GM23338 (cell line): ENCODE data around the gene SULT2B1. TPM values are rescaled to one million over a fixed set of nuclear protein-coding genes. Genes with fewer than 3 reads are reported as not detected.

ENCODE experiments used
- ATAC-seq: fragments of 200-7000 bp; cut with Tn5 transposase; 3 replicates; pipeline ENCODE4 v1.9.1; 2020
- DNase-seq: peaks from one replicate; pipeline ENCODE4 v3.0.0-alpha.2; 2015; ENCODE audit warnings: low spot score
- H2AFZ ChIP-seq: fragments of 200-600 bp; sonication (generic); 2 replicates; pipeline ENCODE4 v1.8.0; 2016; ENCODE audit warnings: antibody characterized with exemption, mild to moderate bottlenecking, moderate library complexity
- H3F3A ChIP-seq: fragments of 200-600 bp; sonication (generic); replicated peaks from 2 replicates; pipeline ENCODE4 v1.8.0; 2017; ENCODE audit warnings: antibody characterized with exemption, mixed run types, low read depth
- H3K27ac ChIP-seq: fragments of 200-600 bp; sonication (generic); 2 replicates; pipeline ENCODE4 v1.6.1; 2016; ENCODE audit warnings: low read depth
- H3K27me3 ChIP-seq: fragments of 200-600 bp; sonication (generic); 2 replicates; pipeline ENCODE4 v1.8.0; 2016; ENCODE audit warnings: mild to moderate bottlenecking, mixed run types, moderate library complexity; ENCODE audit not compliant: insufficient read depth
- H3K36me3 ChIP-seq: fragments of 200-600 bp; sonication (generic); 2 replicates; pipeline ENCODE4 v1.8.0; 2016; ENCODE audit warnings: mild to moderate bottlenecking; ENCODE audit not compliant: insufficient read depth
- H3K4me1 ChIP-seq: fragments of 200-600 bp; sonication (generic); 2 replicates; pipeline ENCODE4 v1.8.0; 2016; ENCODE audit warnings: mild to moderate bottlenecking, moderate library complexity; ENCODE audit not compliant: insufficient read depth
- H3K4me2 ChIP-seq: fragments of 200-600 bp; sonication (generic); 2 replicates; pipeline ENCODE4 v1.7.1; 2017; ENCODE audit warnings: mixed run types
- H3K4me3 ChIP-seq: fragments of 200-600 bp; sonication (generic); 2 replicates; pipeline ENCODE4 v1.6.1; 2016; ENCODE audit warnings: mixed run types
- H3K79me2 ChIP-seq: fragments of 200-600 bp; sonication (generic); replicated peaks from 2 replicates; pipeline ENCODE4 v1.8.0; 2017; ENCODE audit warnings: mild to moderate bottlenecking; ENCODE audit not compliant: insufficient read depth
- H3K9me2 ChIP-seq: fragments of 200-600 bp; sonication (generic); 2 replicates; pipeline ENCODE4 v1.8.0; 2017; ENCODE audit not compliant: insufficient read depth
- H4K20me1 ChIP-seq: fragments of 200-600 bp; sonication (generic); replicated peaks from 2 replicates; pipeline ENCODE4 v1.8.0; 2017; ENCODE audit warnings: mild to moderate bottlenecking; ENCODE audit not compliant: insufficient read depth
- H3K27ac Mint-ChIP-seq: 2 replicates; pipeline ENCODE4 v1.8.0; 2020; ENCODE audit warnings: inconsistent platforms, mild to moderate bottlenecking, moderate library complexity, mixed read lengths
- H3K27me3 Mint-ChIP-seq: 3 replicates; pipeline ENCODE4 v1.8.0; 2022; ENCODE audit warnings: low read depth, mild to moderate bottlenecking, moderate library complexity, mixed read lengths, inconsistent platforms; ENCODE audit not compliant: insufficient read depth, poor library complexity
- H3K36me3 Mint-ChIP-seq: 3 replicates; pipeline ENCODE4 v1.8.0; 2021; ENCODE audit warnings: low read depth, mild to moderate bottlenecking, inconsistent platforms, moderate library complexity, mixed read lengths
- H3K4me1 Mint-ChIP-seq: 3 replicates; pipeline ENCODE4 v1.8.0; 2020; ENCODE audit warnings: mild to moderate bottlenecking, inconsistent platforms, mixed read lengths
- H3K4me3 Mint-ChIP-seq: 3 replicates; pipeline ENCODE4 v1.8.0; 2021; ENCODE audit warnings: moderate library complexity, mild to moderate bottlenecking, inconsistent platforms, mixed read lengths
- H3K9me3 Mint-ChIP-seq: 3 replicates; pipeline ENCODE4 v1.8.0; 2020; ENCODE audit warnings: moderate library complexity, mild to moderate bottlenecking, inconsistent platforms, mixed read lengths
- EZH2 ChIP-seq: fragments of 200-600 bp; sonication (generic); IDR thresholded peaks from one replicate; pipeline ENCODE4 v1.8.0; 2017; ENCODE audit warnings: antibody characterized with exemption, mild to moderate bottlenecking, low read depth; ENCODE audit not compliant: unreplicated experiment
- EZH2phosphoT487 ChIP-seq: fragments of 200-600 bp; sonication (generic); IDR thresholded peaks from one replicate; pipeline ENCODE4 v1.8.1; 2018; ENCODE audit warnings: antibody characterized with exemption; ENCODE audit not compliant: unreplicated experiment
- JUNB ChIP-seq: IDR thresholded peaks from one replicate; pipeline ENCODE4 v1.6.1; 2016; ENCODE audit warnings: antibody characterized with exemption; ENCODE audit not compliant: unreplicated experiment
- POLR2AphosphoS5 ChIP-seq: IDR thresholded peaks from 2 replicates; pipeline ENCODE4 v1.6.1; 2016; ENCODE audit warnings: antibody characterized with exemption, low read depth
- STAT1 ChIP-seq: IDR thresholded peaks from one replicate; pipeline ENCODE4 v1.6.1; 2016; ENCODE audit warnings: antibody characterized with exemption; ENCODE audit not compliant: unreplicated experiment
- ZNF114 ChIP-seq: fragments of 250-450 bp; sonication (Bioruptor Pico); IDR thresholded peaks from 2 replicates; pipeline ENCODE4 v1.5.0; 2020; ENCODE audit warnings: mild to moderate bottlenecking, moderate library complexity
- ZNF331 ChIP-seq: fragments of 250-450 bp; sonication (Bioruptor Pico); IDR thresholded peaks from 2 replicates; pipeline ENCODE4 v1.5.0; 2020; ENCODE audit warnings: low read depth, mild to moderate bottlenecking, moderate library complexity
- polyA plus RNA-seq: library from polyadenylated mRNA; unstranded; fragments of >200 nt; fragmentation: Nextera tagmentation; extraction: Ambion mirVana; gene quantifications from 2 replicates; pipeline ENCODE4 v1.2.1, GENCODE V29; 2016
- total RNA-seq: library from RNA; depleted of rRNA; stranded (reverse); fragments of >200 nt; shearing (Covaris generic); gene quantifications from 2 replicates; pipeline ENCODE4 v1.2.3, GENCODE V29; 2014
- TF ChIP-seq, protein P1 (sequence below), 2 experiments: fragments of 200-600 bp in 1 of 2; sonication (generic) in 1 of 2; conservative IDR thresholded peaks; 2 replicates each; pipeline versions ENCODE4 v1.5.1 to v1.6.1; 2016 to 2017; ENCODE audit warnings: antibody characterized with exemption in 2 of 2, low read depth in 2 of 2, mild to moderate bottlenecking in 2 of 2, moderate library complexity in 1 of 2
- TF ChIP-seq, protein P2 (sequence below): IDR thresholded peaks from one replicate; pipeline ENCODE4 v1.6.1; 2018; ENCODE audit warnings: antibody characterized with exemption; ENCODE audit not compliant: unreplicated experiment
- TF ChIP-seq, protein P3 (sequence below): fragments of 250-450 bp; sonication (Bioruptor Pico); IDR thresholded peaks from 2 replicates; pipeline ENCODE4 v1.5.0; 2020; ENCODE audit warnings: mild to moderate bottlenecking, moderate library complexity

The SULT2B1 gene
- total and polyA plus RNA-seq, 2 experiments from 2014 or later, result 1.3 to 2.5 TPM

DNA sequence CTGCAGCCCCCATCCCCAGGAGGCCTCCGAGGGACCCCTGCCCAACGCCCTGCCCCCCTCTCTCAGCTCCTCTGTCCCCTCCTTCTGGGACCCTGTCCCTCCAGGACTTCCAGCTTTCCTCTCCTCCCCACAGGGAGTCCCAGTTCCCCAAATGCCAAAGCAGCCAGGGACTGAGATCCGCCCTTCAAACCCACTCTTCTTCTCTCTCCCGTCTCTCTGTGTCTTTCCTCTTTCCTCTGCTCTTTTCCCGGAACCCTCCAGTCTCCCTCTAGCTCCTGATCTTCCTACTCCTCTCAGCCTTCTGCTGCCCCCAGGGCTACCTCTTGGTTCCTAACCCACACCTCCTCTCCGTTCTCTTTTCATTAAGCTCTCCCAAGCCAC is 93.6 kb downstream of the SULT2B1 start (continued):
- TF ChIP-seq STAT1 (no peak), EZH2 (no peak), ZNF331 (CRISPR knock-in tag) (no peak)
- TF ChIP-seq, protein P1, sequence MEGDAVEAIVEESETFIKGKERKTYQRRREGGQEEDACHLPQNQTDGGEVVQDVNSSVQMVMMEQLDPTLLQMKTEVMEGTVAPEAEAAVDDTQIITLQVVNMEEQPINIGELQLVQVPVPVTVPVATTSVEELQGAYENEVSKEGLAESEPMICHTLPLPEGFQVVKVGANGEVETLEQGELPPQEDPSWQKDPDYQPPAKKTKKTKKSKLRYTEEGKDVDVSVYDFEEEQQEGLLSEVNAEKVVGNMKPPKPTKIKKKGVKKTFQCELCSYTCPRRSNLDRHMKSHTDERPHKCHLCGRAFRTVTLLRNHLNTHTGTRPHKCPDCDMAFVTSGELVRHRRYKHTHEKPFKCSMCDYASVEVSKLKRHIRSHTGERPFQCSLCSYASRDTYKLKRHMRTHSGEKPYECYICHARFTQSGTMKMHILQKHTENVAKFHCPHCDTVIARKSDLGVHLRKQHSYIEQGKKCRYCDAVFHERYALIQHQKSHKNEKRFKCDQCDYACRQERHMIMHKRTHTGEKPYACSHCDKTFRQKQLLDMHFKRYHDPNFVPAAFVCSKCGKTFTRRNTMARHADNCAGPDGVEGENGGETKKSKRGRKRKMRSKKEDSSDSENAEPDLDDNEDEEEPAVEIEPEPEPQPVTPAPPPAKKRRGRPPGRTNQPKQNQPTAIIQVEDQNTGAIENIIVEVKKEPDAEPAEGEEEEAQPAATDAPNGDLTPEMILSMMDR (conservative IDR thresholded peaks at IDR 0.05; ENCODE audit: low read depth in 2 of 2), result no peak
- TF ChIP-seq, protein P2, sequence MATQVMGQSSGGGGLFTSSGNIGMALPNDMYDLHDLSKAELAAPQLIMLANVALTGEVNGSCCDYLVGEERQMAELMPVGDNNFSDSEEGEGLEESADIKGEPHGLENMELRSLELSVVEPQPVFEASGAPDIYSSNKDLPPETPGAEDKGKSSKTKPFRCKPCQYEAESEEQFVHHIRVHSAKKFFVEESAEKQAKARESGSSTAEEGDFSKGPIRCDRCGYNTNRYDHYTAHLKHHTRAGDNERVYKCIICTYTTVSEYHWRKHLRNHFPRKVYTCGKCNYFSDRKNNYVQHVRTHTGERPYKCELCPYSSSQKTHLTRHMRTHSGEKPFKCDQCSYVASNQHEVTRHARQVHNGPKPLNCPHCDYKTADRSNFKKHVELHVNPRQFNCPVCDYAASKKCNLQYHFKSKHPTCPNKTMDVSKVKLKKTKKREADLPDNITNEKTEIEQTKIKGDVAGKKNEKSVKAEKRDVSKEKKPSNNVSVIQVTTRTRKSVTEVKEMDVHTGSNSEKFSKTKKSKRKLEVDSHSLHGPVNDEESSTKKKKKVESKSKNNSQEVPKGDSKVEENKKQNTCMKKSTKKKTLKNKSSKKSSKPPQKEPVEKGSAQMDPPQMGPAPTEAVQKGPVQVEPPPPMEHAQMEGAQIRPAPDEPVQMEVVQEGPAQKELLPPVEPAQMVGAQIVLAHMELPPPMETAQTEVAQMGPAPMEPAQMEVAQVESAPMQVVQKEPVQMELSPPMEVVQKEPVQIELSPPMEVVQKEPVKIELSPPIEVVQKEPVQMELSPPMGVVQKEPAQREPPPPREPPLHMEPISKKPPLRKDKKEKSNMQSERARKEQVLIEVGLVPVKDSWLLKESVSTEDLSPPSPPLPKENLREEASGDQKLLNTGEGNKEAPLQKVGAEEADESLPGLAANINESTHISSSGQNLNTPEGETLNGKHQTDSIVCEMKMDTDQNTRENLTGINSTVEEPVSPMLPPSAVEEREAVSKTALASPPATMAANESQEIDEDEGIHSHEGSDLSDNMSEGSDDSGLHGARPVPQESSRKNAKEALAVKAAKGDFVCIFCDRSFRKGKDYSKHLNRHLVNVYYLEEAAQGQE, result no peak

DNA sequence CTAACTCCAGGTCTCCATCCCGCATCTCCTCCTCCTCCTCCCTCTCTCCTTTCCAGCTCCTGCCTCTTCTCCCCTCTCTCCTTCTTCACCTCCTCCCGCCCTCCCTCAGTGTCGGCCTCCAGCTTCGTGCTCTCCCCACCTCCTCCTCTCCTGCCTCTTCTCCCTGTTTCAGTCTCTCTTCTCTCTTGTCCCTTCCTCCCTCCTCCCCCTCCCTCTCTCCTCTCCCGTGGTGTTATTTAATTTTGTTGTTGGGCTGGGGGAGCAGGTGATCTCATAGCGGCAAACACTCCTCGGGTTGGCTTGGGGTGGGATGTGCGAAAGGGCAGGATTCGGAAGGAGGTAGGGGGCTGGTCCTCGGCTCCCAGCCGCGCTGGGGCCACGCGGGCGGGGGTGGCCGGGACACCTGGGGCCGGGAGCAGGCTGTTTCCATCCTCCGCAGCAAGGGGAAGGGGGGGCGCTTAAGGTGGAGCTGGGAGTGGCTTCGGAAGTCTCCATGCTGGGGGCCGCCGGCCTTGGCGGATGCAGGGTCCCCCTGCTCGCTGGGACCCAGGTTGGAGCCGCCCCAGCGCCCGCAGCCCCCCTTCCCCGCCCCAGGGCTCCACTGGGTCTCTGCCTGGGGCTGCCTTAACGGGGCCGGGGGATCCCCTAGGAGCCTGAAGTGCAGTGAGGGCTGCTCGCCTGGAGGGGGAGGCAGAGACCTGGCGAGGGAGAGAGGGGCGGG is 94.2 kb downstream of the SULT2B1 start, which contains the start of gene CA11:
Gene CA11, minus strand, starts transcription at position 187 of the 721 bp plus-strand sequence. CDS start 555 bp downstream, outside the sequence.
- Histone ChIP-seq H3K27me3 (0 out of 2 replicates have a peak, but pooled peaks cover 3% of the 10 kb centered on the region), H3K9me2 (no peaks in the 10 kb centered on the region), H3K4me2 (peak within 1 kb of the TSS; percentile 99), H3K79me2 (no peaks in the 10 kb centered on the region), H3K4me1 (peaks cover 5% of the 10 kb centered on the region; the same call in 1 of the 2 replicates), H3K27ac (peak within 1 kb of the TSS; percentile 91), H4K20me1 (no peaks in the 10 kb centered on the region), H3F3A (0 out of 2 replicates have a peak, but pooled peaks cover 13% of the 10 kb centered on the region), H3K36me3 (no peaks in the 10 kb centered on the region), H3K4me3 (peak within 1 kb of the TSS; percentile 75), H2AFZ (peak within 1 kb of the TSS; percentile 92)
- peak within 1 kb of the TSS; percentile 90 for H3K27ac Mint-ChIP-seq
- H3K36me3 Mint-ChIP-seq, result peaks cover 16% of the 10 kb centered on the region
- H3K4me1 Mint-ChIP-seq, result peaks cover 10% of the 10 kb centered on the region
- peaks cover 2% of the 10 kb centered on the region; the same call in 1 of the 3 replicates for H3K9me3 Mint-ChIP-seq
- DNase-seq, result peak; percentile 86
- peaks cover 16% of the 10 kb centered on the region for H3K27me3 Mint-ChIP-seq
- peak; percentile 76 for ATAC-seq
- H3K4me3 Mint-ChIP-seq, result peak within 1 kb of the TSS; percentile 91
- TF ChIP-seq JUNB (no peak), EZH2phosphoT487 (no peak), POLR2AphosphoS5 (peak; percentile 49; the same call in 1 of the 2 replicates), ZNF114 (CRISPR knock-in tag) (no peak)
- TF ChIP-seq, protein P3, sequence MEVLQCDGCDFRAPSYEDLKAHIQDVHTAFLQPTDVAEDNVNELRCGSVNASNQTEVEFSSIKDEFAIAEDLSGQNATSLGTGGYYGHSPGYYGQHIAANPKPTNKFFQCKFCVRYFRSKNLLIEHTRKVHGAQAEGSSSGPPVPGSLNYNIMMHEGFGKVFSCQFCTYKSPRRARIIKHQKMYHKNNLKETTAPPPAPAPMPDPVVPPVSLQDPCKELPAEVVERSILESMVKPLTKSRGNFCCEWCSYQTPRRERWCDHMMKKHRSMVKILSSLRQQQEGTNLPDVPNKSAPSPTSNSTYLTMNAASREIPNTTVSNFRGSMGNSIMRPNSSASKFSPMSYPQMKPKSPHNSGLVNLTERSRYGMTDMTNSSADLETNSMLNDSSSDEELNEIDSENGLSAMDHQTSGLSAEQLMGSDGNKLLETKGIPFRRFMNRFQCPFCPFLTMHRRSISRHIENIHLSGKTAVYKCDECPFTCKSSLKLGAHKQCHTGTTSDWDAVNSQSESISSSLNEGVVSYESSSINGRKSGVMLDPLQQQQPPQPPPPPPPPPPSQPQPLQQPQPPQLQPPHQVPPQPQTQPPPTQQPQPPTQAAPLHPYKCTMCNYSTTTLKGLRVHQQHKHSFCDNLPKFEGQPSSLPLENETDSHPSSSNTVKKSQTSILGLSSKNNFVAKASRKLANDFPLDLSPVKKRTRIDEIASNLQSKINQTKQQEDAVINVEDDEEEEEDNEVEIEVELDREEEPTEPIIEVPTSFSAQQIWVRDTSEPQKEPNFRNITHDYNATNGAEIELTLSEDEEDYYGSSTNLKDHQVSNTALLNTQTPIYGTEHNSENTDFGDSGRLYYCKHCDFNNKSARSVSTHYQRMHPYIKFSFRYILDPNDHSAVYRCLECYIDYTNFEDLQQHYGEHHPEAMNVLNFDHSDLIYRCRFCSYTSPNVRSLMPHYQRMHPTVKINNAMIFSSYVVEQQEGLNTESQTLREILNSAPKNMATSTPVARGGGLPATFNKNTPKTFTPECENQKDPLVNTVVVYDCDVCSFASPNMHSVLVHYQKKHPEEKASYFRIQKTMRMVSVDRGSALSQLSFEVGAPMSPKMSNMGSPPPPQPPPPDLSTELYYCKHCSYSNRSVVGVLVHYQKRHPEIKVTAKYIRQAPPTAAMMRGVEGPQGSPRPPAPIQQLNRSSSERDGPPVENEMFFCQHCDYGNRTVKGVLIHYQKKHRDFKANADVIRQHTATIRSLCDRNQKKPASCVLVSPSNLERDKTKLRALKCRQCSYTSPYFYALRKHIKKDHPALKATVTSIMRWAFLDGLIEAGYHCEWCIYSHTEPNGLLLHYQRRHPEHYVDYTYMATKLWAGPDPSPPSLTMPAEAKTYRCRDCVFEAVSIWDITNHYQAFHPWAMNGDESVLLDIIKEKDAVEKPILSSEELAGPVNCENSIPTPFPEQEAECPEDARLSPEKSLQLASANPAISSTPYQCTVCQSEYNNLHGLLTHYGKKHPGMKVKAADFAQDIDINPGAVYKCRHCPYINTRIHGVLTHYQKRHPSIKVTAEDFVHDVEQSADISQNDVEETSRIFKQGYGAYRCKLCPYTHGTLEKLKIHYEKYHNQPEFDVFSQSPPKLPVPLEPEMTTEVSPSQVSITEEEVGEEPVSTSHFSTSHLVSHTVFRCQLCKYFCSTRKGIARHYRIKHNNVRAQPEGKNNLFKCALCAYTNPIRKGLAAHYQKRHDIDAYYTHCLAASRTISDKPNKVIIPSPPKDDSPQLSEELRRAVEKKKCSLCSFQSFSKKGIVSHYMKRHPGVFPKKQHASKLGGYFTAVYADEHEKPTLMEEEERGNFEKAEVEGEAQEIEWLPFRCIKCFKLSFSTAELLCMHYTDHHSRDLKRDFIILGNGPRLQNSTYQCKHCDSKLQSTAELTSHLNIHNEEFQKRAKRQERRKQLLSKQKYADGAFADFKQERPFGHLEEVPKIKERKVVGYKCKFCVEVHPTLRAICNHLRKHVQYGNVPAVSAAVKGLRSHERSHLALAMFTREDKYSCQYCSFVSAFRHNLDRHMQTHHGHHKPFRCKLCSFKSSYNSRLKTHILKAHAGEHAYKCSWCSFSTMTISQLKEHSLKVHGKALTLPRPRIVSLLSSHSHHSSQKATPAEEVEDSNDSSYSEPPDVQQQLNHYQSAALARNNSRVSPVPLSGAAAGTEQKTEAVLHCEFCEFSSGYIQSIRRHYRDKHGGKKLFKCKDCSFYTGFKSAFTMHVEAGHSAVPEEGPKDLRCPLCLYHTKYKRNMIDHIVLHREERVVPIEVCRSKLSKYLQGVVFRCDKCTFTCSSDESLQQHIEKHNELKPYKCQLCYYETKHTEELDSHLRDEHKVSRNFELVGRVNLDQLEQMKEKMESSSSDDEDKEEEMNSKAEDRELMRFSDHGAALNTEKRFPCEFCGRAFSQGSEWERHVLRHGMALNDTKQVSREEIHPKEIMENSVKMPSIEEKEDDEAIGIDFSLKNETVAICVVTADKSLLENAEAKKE (CRISPR knock-in tag), result 0 out of 2 replicates have a peak, but pooled peaks have one; percentile 45
- TF ChIP-seq, protein P1 (conservative IDR thresholded peaks at IDR 0.05; ENCODE audit: low read depth in 2 of 2), result peak; percentile 80 to 98
